Measurements from ENCODE around the gene KIRREL3.

KIRREL3 gene

GRCh38 chr11:126510621-126511370 lies 489.8 kb downstream of the KIRREL3 start:
- DNase-seq (ENCODE audit: low read depth) = no peak

GRCh38 chr11:126507646-126508045 lies 492.9 kb downstream of the KIRREL3 start:
- DNase-seq (ENCODE audit: low read depth) = no peak

- DNase-seq (ENCODE audit: low read depth) = no peak
Measured at GRCh38 chr11:126506789-126507188, 493.8 kb downstream of the KIRREL3 start.

- DNase-seq (ENCODE audit: low read depth) = no peak
Measured at GRCh38 chr11:126502982-126503381, 497.6 kb downstream of the KIRREL3 start.

GRCh38 chr11:126502159-126502558 lies 498.4 kb downstream of the KIRREL3 start:
- no peak for DNase-seq (ENCODE audit: low read depth)

GRCh38 chr11:126501641-126502040 lies 498.9 kb downstream of the KIRREL3 start:
- no peak for DNase-seq (ENCODE audit: low read depth)

GRCh38 chr11:126500981-126501380 lies 499.6 kb downstream of the KIRREL3 start:
- no peak for DNase-seq (ENCODE audit: low read depth)

- DNase-seq (ENCODE audit: low read depth) = no peak
Measured at GRCh38 chr11:126499131-126499752, 501.3 kb downstream of the KIRREL3 start.

- DNase-seq (ENCODE audit: low read depth) = no peak
Measured at GRCh38 chr11:126498281-126498680, 502.3 kb downstream of the KIRREL3 start.

- DNase-seq (ENCODE audit: low read depth) = no peak
Measured at GRCh38 chr11:126497581-126498122, 502.9 kb downstream of the KIRREL3 start.

- DNase-seq (ENCODE audit: low read depth) = no peak
Measured at GRCh38 chr11:126496576-126497337, 503.8 kb downstream of the KIRREL3 start.

GRCh38 chr11:126495281-126496220 lies 505.0 kb downstream of the KIRREL3 start:
- no peak for DNase-seq (ENCODE audit: low read depth)

GRCh38 chr11:126494831-126495230 lies 505.7 kb downstream of the KIRREL3 start:
- DNase-seq (ENCODE audit: low read depth) = no peak

- DNase-seq (ENCODE audit: low read depth) = no peak
Measured at GRCh38 chr11:126492331-126493082, 508.1 kb downstream of the KIRREL3 start.

- no peak for DNase-seq (ENCODE audit: low read depth)
Measured at GRCh38 chr11:126491092-126491491, 509.5 kb downstream of the KIRREL3 start.

- DNase-seq (ENCODE audit: low read depth) = no peak
Measured at GRCh38 chr11:126489836-126490660, 510.5 kb downstream of the KIRREL3 start.

- no peak for DNase-seq (ENCODE audit: low read depth)
Measured at GRCh38 chr11:126488591-126489370, 511.8 kb downstream of the KIRREL3 start.

- no peak for DNase-seq (ENCODE audit: low read depth)
Measured at GRCh38 chr11:126487711-126488110, 512.9 kb downstream of the KIRREL3 start.

GRCh38 chr11:126485986-126486635 lies 514.5 kb downstream of the KIRREL3 start:
- DNase-seq (ENCODE audit: low read depth) = no peak
